MM.1S (cell line): ENCODE data around the gene TIMM13.

Source experiments
- CTCF ChIP-seq: fragments of 300-600 bp; sonication (generic); IDR thresholded peaks from 2 replicates; pipeline ENCODE4 v1.5.1; 2016; ENCODE audit warnings: antibody characterized with exemption, low read length, mixed read lengths
- EZH2 ChIP-seq: fragments of 300-600 bp; sonication (generic); optimal IDR thresholded peaks from 2 replicates; pipeline ENCODE3; 2017; ENCODE audit warnings: low read depth, mild to moderate bottlenecking, antibody characterized with exemption, low read length, mixed read lengths
- EZH2phosphoT487 ChIP-seq: fragments of 300-600 bp; sonication (generic); IDR thresholded peaks from 2 replicates; pipeline ENCODE4 v1.6.1; 2018; ENCODE audit warnings: antibody characterized with exemption, low read length

GRCh38 chr19:2385053-2385721 lies 42.2 kb downstream of the TIMM13 start:
- no peak for TF ChIP-seq CTCF
- no peak for TF ChIP-seq EZH2phosphoT487
- TF ChIP-seq EZH2: no peak
